Vagina (tissue), 2 donors: ENCODE results near the gene RAB3GAP2.

Experiments used
- CTCF ChIP-seq, 3 experiments: fragments of 450-650 bp in 2 of 3; fragments of 200-600 bp in 1 of 3; sonication (generic) in 1 of 3; IDR thresholded peaks; one replicate each; pipeline ENCODE4 v1.5.1; 2017 to 2019; ENCODE audit warnings: antibody characterized with exemption in 3 of 3, mild to moderate bottlenecking in 2 of 3, moderate library complexity in 2 of 3
- POLR2AphosphoS5 ChIP-seq, 2 donors: sonication (generic); formaldehyde crosslinking; IDR thresholded peaks; one replicate each; pipeline ENCODE4 v1.9.0; 2017; ENCODE audit warnings: antibody characterized with exemption in 2 of 2, mild to moderate bottlenecking in 2 of 2, low read depth in 1 of 2; ENCODE audit not compliant: insufficient read depth in 1 of 2

DNA sequence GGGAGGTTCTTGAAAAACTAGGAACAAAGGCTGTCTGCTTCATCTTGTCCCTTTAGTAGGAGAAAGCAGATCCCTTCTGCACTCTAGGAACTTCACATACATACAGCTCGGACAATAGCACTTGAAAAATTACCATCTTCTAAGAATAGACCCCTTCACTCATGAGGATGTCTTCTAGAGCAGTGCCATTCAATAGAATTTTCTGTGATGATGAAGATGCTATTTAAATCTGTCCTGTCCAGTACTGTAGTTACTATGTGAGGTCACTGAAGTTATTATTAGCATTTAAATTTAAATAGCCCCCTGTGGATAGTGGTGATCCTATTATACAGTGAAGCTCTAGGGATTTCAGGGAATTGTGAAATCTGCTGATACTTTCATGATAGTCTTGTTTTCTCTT, 46.4 kb upstream of the RAB3GAP2 start:
- no peak for TF ChIP-seq CTCF (IDR thresholded peaks at IDR 0.05)
- no peak for TF ChIP-seq POLR2AphosphoS5 (IDR thresholded peaks at IDR 0.05; ENCODE audit: insufficient read depth in 1 of 2, low read depth in 1 of 2)
